ENCODE results near the gene ACTR5.
"Not testable (repeated sequence)": the region's sequence is repeated elsewhere in the genome, so short reads cannot be mapped to it uniquely, and the experiment has no call there.

The ACTR5 gene

GRCh38 chr20:38769376-38770295, 21.4 kb downstream of the ACTR5 start:
- FAIRE-seq = no peak

DNA sequence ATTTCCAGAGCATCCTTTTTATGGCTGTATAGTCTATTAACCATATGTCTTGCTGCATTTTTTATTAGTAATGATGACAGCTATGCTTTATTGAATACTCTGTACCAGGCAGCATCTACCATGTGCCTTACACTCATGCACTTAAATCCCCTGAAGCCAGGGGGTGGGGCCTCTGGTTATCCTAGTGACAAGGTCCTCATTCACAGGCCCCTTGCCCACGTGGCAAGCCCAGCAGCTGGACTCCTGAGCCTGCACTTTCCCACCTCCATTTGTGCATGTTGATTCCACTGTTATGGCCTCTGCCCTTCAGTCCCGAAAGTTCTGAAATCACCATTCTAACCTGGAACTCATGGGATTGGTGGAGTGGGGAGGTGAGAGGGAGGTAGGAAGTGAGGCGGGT, 22.3 kb downstream of the ACTR5 start:
- FAIRE-seq = no peak

DNA sequence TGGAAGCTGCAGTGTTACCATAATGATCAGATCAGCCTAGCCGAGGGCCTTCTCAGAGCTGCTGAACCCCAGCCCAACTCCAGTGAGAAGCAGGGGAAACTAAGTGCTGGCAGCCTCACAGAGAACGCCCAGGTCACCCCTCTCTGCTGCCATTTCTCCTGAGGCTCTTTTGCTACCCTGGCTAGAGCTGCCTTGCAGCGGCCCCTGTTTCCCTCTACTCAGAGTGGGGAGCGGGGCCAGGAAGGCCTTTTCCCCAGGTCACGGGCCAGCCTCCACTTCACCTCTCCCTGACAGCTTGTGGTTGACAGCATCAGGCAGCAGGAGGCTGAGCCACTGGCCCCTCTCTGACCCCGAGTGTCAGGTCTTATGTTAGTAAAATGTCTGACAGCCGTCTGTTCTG, 22.7 kb downstream of the ACTR5 start:
- FAIRE-seq = no peak

DNA sequence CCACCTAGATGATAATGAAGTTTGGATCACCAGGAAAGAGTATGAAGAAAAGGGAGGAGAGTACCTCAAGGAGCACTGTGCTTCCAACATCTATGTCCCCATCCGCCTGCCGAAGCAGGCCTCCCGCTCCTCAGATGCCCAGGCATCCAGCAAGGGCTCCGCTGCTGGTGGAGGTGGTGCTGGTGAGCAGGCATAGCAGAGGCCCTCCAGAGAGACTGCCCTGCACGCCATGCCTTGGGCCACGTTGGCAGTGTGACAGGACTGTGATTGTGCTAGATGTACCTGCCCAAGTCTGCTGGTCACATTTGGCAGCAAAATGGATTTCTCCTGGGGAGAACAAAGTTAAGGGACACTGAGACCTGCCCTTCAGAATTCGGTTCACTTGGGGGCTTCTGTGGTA, 23.4 kb downstream of the ACTR5 start:
- no peak for FAIRE-seq

- FAIRE-seq = no peak
Observed at GRCh38 chr20:38774167-38774566, 25.9 kb downstream of the ACTR5 start.

- no peak for FAIRE-seq
Observed at GRCh38 chr20:38776363-38776762, 28.1 kb downstream of the ACTR5 start.

- no peak for FAIRE-seq
Observed at GRCh38 chr20:38779247-38780097, 31.2 kb downstream of the ACTR5 start.

- no peak for FAIRE-seq
Observed at GRCh38 chr20:38782275-38782674, 34.0 kb downstream of the ACTR5 start.

DNA sequence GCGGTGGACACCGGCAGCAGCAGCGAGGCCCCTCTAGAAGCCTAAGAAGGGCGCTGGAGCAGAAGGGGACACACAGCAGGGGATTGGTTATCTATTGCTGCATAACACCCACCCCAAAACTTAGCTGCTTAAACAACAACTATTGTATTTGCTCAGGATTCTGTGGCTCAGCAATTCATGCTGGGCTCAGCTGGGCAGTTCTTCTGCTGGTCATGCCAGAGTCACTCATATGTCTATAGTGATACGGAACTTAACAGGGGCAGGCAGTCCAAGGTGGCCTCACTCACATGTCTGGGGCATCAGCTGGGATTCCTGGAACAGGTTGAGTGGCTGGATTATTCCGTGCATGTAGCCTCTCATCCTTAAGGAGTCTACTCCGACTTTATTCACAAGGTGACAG, 39.6 kb downstream of the ACTR5 start:
- no peak for FAIRE-seq

GRCh38 chr20:38789503-38790199, 41.4 kb downstream of the ACTR5 start:
- no peak for FAIRE-seq

DNA sequence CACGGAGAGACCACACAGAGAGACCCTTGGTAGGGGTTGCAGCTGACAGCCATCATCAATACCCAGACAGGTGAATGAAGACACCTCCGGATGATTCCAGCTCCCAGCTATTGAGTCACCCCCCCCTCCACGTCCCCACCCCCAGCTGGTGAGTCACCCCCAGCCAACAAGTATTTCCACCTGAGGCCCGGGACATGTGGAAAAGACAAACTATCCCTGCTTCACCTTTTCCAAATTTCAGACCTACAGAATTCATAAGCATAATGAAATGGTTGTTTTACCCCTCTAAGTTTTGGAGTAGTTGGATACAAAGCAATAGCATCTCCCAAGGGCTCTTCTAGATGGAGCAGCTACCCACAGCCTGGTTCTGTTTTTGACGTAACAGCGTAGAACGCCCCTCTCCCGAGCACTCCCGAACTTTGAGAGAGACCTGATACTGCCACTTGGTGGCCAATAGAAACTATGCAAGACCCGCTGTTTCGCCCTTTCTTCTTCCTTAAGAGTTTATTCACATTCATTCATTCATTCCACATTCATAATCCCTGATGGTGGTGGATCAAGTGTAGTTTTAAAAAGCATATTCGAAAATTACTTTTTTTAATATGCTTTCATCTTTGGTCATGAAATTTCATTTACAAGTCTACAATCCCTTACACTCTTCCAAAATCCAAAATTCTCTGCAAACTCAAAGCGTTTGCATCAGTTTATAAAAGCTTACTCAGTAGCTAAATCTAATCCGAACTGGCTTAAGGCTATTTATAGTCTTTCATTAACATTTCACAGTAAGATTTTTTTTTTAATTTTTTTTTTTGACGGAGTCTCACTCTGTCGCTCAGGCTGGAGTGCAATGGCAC, 42.2 kb downstream of the ACTR5 start:
- no peak for FAIRE-seq

- FAIRE-seq = no peak
Observed at GRCh38 chr20:38791291-38791690, 43.0 kb downstream of the ACTR5 start.

DNA sequence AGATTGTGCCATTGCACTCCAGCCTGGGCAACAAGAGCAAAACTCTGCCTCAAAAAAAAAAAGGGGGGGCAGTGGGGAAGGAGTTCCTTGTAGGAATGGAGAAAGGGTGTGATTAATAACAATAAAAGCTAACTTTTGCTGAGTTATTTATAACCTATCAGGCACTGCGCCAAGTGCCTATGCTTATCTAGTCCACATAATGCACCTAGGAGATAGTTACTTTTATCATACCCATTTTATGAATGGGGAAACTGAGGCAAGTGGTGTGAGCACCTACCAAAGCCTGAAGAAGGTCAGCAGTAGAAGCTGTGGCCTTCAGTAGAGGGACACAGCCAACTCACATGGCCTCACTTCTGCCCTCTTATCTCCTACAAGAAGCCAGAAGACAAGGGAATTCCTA, 43.7 kb downstream of the ACTR5 start:
- FAIRE-seq = no peak

DNA sequence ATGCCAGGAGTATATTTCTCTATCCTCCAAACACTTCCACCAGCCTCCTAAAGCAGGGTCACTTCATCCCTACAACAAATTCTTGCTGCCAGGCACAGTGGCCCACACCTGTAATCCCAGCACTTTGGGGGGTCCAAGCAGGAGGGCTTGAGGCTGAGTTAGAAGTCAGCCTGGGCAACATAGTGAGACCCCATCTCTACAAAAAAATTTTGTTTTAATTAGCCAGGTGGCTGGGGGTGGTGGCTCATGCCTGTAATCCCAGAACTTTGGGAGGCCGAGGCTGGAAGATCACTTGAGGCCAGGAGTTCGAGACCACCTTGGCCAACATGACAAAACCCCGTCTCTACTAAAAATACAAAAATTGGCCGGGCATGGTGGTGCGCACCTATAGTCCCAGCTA, 45.8 kb downstream of the ACTR5 start:
- not testable (repeated sequence) for FAIRE-seq

DNA sequence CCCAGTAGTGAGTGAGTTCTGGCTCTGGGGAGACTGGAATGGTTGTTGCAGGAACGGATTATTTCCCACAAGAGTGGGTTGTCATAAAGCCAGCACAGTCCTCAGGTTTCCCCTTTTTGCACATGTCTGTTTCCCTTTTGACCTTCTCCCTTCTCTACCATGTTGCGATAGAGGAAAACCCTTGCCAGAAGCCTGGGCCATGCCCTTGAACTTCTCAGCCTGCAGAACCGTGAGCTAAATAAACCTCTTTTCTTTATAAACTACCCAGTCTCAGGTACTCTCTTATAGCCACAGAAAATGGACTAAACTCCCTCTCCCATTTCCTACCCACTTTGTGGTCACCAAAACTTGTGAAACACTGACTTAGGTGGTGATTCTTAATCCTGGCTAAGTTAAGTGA, 50.0 kb downstream of the ACTR5 start:
- no peak for FAIRE-seq

GRCh38 chr20:38799203-38799602, 50.9 kb downstream of the ACTR5 start:
- FAIRE-seq = no peak

DNA sequence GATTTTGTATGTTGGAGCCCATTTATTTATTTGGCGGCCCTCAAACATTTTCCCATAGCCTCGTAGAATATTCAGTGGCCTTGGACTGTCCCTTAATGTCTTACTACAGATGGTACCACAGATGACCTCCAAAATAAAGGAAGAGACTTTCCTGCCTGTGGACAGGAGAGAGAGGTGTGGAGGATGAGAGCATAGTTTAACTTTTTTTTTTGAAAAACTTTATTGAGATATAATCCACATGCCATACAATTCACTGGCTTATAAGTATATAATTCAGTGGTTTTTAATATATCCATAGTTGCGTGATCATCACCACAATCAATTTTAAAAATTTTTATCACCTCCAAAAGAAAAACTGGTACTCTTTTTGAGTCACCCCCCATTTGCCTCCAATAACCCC, 52.6 kb downstream of the ACTR5 start:
- FAIRE-seq = no peak

GRCh38 chr20:38804221-38804620, 56.0 kb downstream of the ACTR5 start:
- no peak for FAIRE-seq

- no peak for FAIRE-seq
Observed at GRCh38 chr20:38804682-38805501, 56.6 kb downstream of the ACTR5 start.

- FAIRE-seq = no peak
Observed at GRCh38 chr20:38805502-38805957, 57.3 kb downstream of the ACTR5 start, which contains the start of gene PPP1R16B. PPP1R16B (plus strand) TSS chr20:38805697; CDS start chr20:38835926, 30,229 bp downstream.

Measured in colon (tissue), 2 donors.